GM18867 (cell line): ENCODE data around the gene OR1J1.

Experiments
- ATAC-seq: cut with Tn5 transposase; IDR thresholded peaks from one replicate; pipeline ENCODE4 v1.9.1; 2021; ENCODE audit warnings: mild to moderate bottlenecking, moderate library complexity; ENCODE audit not compliant: unreplicated experiment

Gene OR1J1

DNA sequence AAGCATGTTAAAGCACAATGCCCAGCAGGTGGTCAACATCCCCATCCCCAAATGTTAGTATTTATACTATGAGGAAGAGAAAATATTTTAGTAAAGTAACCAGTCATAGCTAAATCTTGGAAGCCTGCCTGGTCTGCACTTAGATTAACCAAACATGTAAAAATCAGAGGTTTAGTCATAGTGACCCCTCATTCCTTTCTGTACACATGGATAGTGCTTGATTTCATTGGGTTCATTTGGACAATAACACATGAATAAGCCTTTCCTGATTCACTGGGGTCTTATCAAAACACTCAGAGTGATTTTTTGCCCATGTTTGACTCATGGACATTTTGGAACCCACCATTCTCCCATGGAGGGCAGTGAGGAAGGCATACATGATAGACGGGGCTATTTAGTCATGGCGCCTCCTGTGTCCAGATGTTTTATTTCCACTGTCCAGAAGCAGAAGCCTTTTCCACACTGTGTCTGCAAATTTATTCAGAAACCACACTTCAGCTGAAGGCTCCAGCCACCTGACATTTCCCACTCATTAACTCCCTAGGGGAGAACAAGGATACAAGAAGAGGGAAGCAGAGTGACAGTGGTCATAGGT lies 32.5 kb downstream of the OR1J1 start:
- no peak for ATAC-seq

DNA sequence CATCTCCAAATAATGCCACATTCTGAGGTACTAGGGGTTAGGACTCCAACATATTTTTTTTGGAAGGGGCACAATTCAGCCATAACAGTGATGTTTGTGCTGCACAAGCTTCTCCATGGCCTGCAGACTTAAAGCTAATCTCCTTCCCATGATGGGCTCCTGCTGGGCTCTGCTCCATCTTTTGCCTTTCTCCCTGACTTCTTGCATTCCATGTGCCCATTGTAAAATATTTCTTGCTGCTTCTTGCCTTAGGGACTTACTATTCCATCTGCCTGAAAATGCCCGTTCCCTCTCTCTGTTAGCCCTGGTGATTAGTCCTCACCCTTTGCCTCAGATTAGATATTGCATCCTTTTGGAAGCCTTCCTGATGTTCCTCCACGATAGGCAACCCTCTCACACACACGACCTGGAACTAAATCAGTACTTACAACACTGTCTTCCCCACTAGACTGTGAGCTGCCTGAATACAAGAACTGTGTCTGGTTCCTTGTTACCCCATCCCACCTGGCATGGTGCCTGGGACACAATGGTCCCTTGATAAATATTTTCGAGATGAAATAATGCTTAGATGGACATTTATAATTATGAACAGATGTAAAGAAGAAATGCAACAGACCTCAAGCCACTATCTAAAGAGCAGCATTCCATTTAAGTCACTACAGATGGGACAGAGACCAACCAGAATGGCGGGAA lies 33.5 kb downstream of the OR1J1 start:
- no peak for ATAC-seq

DNA sequence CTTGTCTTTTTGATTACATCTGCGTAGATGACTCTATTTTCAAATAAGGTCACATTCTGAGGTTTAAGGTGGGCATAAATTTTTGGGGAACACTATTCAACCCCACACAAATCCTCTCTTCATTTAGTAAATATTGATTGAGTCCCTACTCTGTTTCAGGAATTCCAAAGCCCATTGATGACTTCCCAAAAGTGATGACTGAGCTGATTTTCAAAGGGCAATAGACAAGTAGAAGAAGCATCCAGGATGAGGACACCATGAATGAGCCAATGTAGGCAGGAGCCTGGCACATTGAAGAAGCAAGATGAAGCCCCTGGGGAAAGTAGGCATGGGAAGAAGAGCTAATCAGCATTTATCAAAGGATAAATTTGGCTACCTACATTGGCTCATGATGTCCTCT lies 35.2 kb downstream of the OR1J1 start:
- ATAC-seq, result no peak
